ENCODE data around the gene IGFL2. TPM values are rescaled to one million over a fixed set of nuclear protein-coding genes. Genes with fewer than 3 reads are reported as not detected.

IGFL2 gene
- total RNA-seq, 4 donors from 2014 or later, result 7.2 to 26.9 (median 24.9) TPM

- H3K4me3 ChIP-seq (ENCODE audit: low read depth, poor library complexity, severe bottlenecking), result no peak overlapping the region
- intact Hi-C loops (cut with DNase I; ENCODE audit: low total_unique reads), result no loop called here
- peak; percentile 70 to 74 for DNase-seq (ENCODE audit: low spot score in 2 of 2)
- TF ChIP-seq, protein P1, sequence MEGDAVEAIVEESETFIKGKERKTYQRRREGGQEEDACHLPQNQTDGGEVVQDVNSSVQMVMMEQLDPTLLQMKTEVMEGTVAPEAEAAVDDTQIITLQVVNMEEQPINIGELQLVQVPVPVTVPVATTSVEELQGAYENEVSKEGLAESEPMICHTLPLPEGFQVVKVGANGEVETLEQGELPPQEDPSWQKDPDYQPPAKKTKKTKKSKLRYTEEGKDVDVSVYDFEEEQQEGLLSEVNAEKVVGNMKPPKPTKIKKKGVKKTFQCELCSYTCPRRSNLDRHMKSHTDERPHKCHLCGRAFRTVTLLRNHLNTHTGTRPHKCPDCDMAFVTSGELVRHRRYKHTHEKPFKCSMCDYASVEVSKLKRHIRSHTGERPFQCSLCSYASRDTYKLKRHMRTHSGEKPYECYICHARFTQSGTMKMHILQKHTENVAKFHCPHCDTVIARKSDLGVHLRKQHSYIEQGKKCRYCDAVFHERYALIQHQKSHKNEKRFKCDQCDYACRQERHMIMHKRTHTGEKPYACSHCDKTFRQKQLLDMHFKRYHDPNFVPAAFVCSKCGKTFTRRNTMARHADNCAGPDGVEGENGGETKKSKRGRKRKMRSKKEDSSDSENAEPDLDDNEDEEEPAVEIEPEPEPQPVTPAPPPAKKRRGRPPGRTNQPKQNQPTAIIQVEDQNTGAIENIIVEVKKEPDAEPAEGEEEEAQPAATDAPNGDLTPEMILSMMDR (IDR thresholded peaks at IDR 0.05), result no peak
- no peak for TF ChIP-seq POLR2A (IDR thresholded peaks at IDR 0.05)
- WGBS, 2 donors, result 35% methylated on average over 6 of the region's 6 CpGs
Observed at GRCh38 chr19:46133101-46133627, 14.9 kb upstream of the IGFL2 start.

- no peak for DNase-seq (ENCODE audit: low spot score in 2 of 2)
- WGBS, 2 donors, result 70 to 76% methylated on average over 1 of the region's 1 CpG
- no peak overlapping the region for H3K4me3 ChIP-seq (ENCODE audit: low read depth, poor library complexity, severe bottlenecking)
- intact Hi-C loops (cut with DNase I; ENCODE audit: low total_unique reads), result no loop called here
- TF ChIP-seq POLR2A (IDR thresholded peaks at IDR 0.05), result no peak
- TF ChIP-seq, protein P1 (IDR thresholded peaks at IDR 0.05), result no peak
Observed at GRCh38 chr19:46133777-46134241, 14.2 kb upstream of the IGFL2 start.

- intact Hi-C loops (cut with DNase I; ENCODE audit: low total_unique reads), result no loop called here
- TF ChIP-seq, protein P1 (IDR thresholded peaks at IDR 0.05), result no peak
- TF ChIP-seq POLR2A (IDR thresholded peaks at IDR 0.05), result no peak
- no peak overlapping the region for H3K4me3 ChIP-seq (ENCODE audit: low read depth, poor library complexity, severe bottlenecking)
- no peak for DNase-seq (ENCODE audit: low spot score in 2 of 2)
Observed at GRCh38 chr19:46134527-46134926, 13.5 kb upstream of the IGFL2 start.

- DNase-seq (ENCODE audit: low spot score in 2 of 2), result no peak
- intact Hi-C loops (cut with DNase I; ENCODE audit: low total_unique reads), result no loop called here
- no peak overlapping the region for H3K4me3 ChIP-seq (ENCODE audit: low read depth, poor library complexity, severe bottlenecking)
- whole genome bisulfite sequencing, 2 donors, result 78 to 82% methylated on average over 4 of the region's 4 CpGs
- TF ChIP-seq, protein P1 (IDR thresholded peaks at IDR 0.05), result no peak
- no peak for TF ChIP-seq POLR2A (IDR thresholded peaks at IDR 0.05)
Observed at GRCh38 chr19:46137915-46138473, 10.0 kb upstream of the IGFL2 start.

GRCh38 chr19:46141421-46141820, 6.6 kb upstream of the IGFL2 start:
- intact Hi-C loops (cut with DNase I; ENCODE audit: low total_unique reads), result no loop called here
- no peak for TF ChIP-seq POLR2A (IDR thresholded peaks at IDR 0.05)
- TF ChIP-seq, protein P1 (IDR thresholded peaks at IDR 0.05), result no peak
- WGBS, 2 donors, result 45 to 65% methylated on average over 1 of the region's 1 CpG
- H3K4me3 ChIP-seq (ENCODE audit: low read depth, poor library complexity, severe bottlenecking), result no peak overlapping the region
- no peak for DNase-seq (ENCODE audit: low spot score in 2 of 2)

GRCh38 chr19:46142294-46142693, 5.7 kb upstream of the IGFL2 start:
- no peak overlapping the region for H3K4me3 ChIP-seq (ENCODE audit: low read depth, poor library complexity, severe bottlenecking)
- intact Hi-C loops (cut with DNase I; ENCODE audit: low total_unique reads), result no loop called here
- 62 to 63% methylated on average over 4 of the region's 4 CpGs for WGBS, 2 donors
- TF ChIP-seq, protein P1 (IDR thresholded peaks at IDR 0.05), result no peak
- TF ChIP-seq POLR2A (IDR thresholded peaks at IDR 0.05), result no peak
- no peak for DNase-seq (ENCODE audit: low spot score in 2 of 2)

Measured in lower leg skin (tissue), 4 donors.